DND-41 (cell line): ENCODE results near the gene EED.
"Not testable (repeated sequence)": the region's sequence is repeated elsewhere in the genome, so short reads cannot be mapped to it uniquely, and the experiment has no call there.

Source experiments
- CTCF ChIP-seq: IDR thresholded peaks from 2 replicates; pipeline ENCODE4 v1.5.1; 2012; ENCODE audit warnings: borderline replicate concordance, low read length, moderate library complexity, mild to moderate bottlenecking; ENCODE audit not compliant: poor library complexity, severe bottlenecking; ENCODE audit errors: extremely low read depth
- EZH2 ChIP-seq: IDR thresholded peaks from 3 replicates; pipeline ENCODE4 v1.6.1; 2012; ENCODE audit warnings: borderline replicate concordance, low read depth, mild to moderate bottlenecking, moderate library complexity, low read length, inconsistent platforms; ENCODE audit not compliant: severe bottlenecking

DNA sequence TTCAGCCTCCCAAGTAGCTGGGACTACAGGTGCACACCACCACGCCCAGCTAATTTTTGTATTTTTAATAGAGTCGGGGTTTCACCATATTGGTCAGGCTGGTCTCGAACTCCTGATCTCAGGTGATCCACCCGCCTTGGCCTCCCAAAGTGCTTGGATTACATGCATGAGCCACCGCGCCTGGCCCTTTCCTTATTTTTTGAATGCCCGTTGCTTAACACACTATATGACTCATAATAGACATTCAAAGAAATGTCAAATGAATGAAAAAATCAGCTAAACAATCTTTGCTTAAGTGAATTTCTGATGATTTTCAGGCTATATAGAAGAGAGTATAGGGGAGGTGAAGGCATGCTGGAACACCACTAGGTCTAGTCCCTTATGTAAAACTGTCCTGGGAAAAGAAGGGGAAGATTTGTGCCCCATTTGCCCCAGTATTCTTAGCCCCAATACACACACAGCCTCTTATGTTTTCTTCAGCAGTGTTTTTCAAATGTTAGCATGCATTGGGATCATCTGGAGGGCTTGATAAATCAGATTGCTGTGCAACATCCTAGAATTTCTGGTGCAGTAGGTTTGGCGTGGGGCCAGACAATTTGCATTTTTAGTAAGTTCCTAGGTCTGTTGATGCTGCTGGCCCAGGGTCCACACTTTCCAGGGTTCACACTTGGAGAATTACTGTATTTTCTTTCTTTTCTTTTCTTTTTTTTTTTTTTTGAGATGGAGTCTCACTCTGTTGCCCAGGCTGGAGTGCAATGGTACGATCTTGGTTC is 45.1 kb downstream of the EED start:
- TF ChIP-seq CTCF, EZH2: not testable (repeated sequence)
